ENCODE data around the gene ADNP2.

Gene ADNP2

GRCh38 chr18:80173060-80173459, 64.0 kb downstream of the ADNP2 start:
- H3K27ac ChIP-seq (ENCODE audit: low read length): no peak overlapping the region
- no peak overlapping the region for H3K4me3 ChIP-seq (ENCODE audit: low read length)
- no peak overlapping the region for H3K9ac ChIP-seq (ENCODE audit: low read depth, low read length)
- H3K4me1 ChIP-seq (ENCODE audit: insufficient read depth, low read length): no peaks in the 10 kb centered on the region
- no peaks in the 10 kb centered on the region for H3K36me3 ChIP-seq (ENCODE audit: insufficient read depth, low read depth, low read length)
- no peaks in the 10 kb centered on the region for H3K27me3 ChIP-seq (ENCODE audit: insufficient read depth, low read length)
- no peaks in the 10 kb centered on the region for H3K9me3 ChIP-seq (ENCODE audit: insufficient read depth, low read depth, low read length)

- Histone ChIP-seq H3K4me3 (ENCODE audit: low read length) (no peak overlapping the region), H3K27ac (ENCODE audit: low read length) (no peak overlapping the region), H3K4me1 (ENCODE audit: insufficient read depth, low read length) (no peaks in the 10 kb centered on the region), H3K9me3 (ENCODE audit: insufficient read depth, low read depth, low read length) (no peaks in the 10 kb centered on the region), H3K36me3 (ENCODE audit: insufficient read depth, low read depth, low read length) (no peaks in the 10 kb centered on the region), H3K27me3 (ENCODE audit: insufficient read depth, low read length) (no peaks in the 10 kb centered on the region), H3K9ac (ENCODE audit: low read depth, low read length) (no peak overlapping the region)
Observed at GRCh38 chr18:80175451-80176204, 66.6 kb downstream of the ADNP2 start.

- Histone ChIP-seq H3K36me3 (ENCODE audit: insufficient read depth, low read depth, low read length) (no peaks in the 10 kb centered on the region), H3K27me3 (ENCODE audit: insufficient read depth, low read length) (no peaks in the 10 kb centered on the region), H3K4me3 (ENCODE audit: low read length) (no peak overlapping the region), H3K9ac (ENCODE audit: low read depth, low read length) (no peak overlapping the region), H3K4me1 (ENCODE audit: insufficient read depth, low read length) (no peaks in the 10 kb centered on the region), H3K9me3 (ENCODE audit: insufficient read depth, low read depth, low read length) (no peaks in the 10 kb centered on the region), H3K27ac (ENCODE audit: low read length) (no peak overlapping the region)
Observed at GRCh38 chr18:80176334-80177073, 67.4 kb downstream of the ADNP2 start.

- Histone ChIP-seq H3K4me3 (ENCODE audit: low read length) (no peak overlapping the region), H3K27ac (ENCODE audit: low read length) (no peak overlapping the region), H3K4me1 (ENCODE audit: insufficient read depth, low read length) (no peaks in the 10 kb centered on the region), H3K9me3 (ENCODE audit: insufficient read depth, low read depth, low read length) (no peaks in the 10 kb centered on the region), H3K9ac (ENCODE audit: low read depth, low read length) (no peak overlapping the region), H3K27me3 (ENCODE audit: insufficient read depth, low read length) (no peaks in the 10 kb centered on the region), H3K36me3 (ENCODE audit: insufficient read depth, low read depth, low read length) (no peaks in the 10 kb centered on the region)
Observed at GRCh38 chr18:80177128-80177527, 68.1 kb downstream of the ADNP2 start.

- Histone ChIP-seq H3K9ac (ENCODE audit: low read depth, low read length) (no peak overlapping the region), H3K27me3 (ENCODE audit: insufficient read depth, low read length) (no peaks in the 10 kb centered on the region), H3K9me3 (ENCODE audit: insufficient read depth, low read depth, low read length) (no peaks in the 10 kb centered on the region), H3K4me3 (ENCODE audit: low read length) (no peak overlapping the region), H3K4me1 (ENCODE audit: insufficient read depth, low read length) (no peaks in the 10 kb centered on the region), H3K36me3 (ENCODE audit: insufficient read depth, low read depth, low read length) (no peaks in the 10 kb centered on the region), H3K27ac (ENCODE audit: low read length) (no peak overlapping the region)
Observed at GRCh38 chr18:80178935-80179818, 70.1 kb downstream of the ADNP2 start.

- Histone ChIP-seq H3K36me3 (ENCODE audit: insufficient read depth, low read depth, low read length) (no peaks in the 10 kb centered on the region), H3K4me3 (ENCODE audit: low read length) (no peak overlapping the region), H3K4me1 (ENCODE audit: insufficient read depth, low read length) (no peaks in the 10 kb centered on the region), H3K27ac (ENCODE audit: low read length) (no peak overlapping the region), H3K9me3 (ENCODE audit: insufficient read depth, low read depth, low read length) (no peaks in the 10 kb centered on the region), H3K9ac (ENCODE audit: low read depth, low read length) (no peak overlapping the region), H3K27me3 (ENCODE audit: insufficient read depth, low read length) (no peaks in the 10 kb centered on the region)
Observed at GRCh38 chr18:80179857-80180558, 70.9 kb downstream of the ADNP2 start.

- no peaks in the 10 kb centered on the region for H3K27me3 ChIP-seq (ENCODE audit: insufficient read depth, low read length)
- H3K9me3 ChIP-seq (ENCODE audit: insufficient read depth, low read depth, low read length): no peaks in the 10 kb centered on the region
- H3K4me1 ChIP-seq (ENCODE audit: insufficient read depth, low read length): no peaks in the 10 kb centered on the region
- H3K27ac ChIP-seq (ENCODE audit: low read length): no peak overlapping the region
- no peak overlapping the region for H3K9ac ChIP-seq (ENCODE audit: low read depth, low read length)
- H3K36me3 ChIP-seq (ENCODE audit: insufficient read depth, low read depth, low read length): no peaks in the 10 kb centered on the region
- H3K4me3 ChIP-seq (ENCODE audit: low read length): no peak overlapping the region
Observed at GRCh38 chr18:80180778-80181564, 71.9 kb downstream of the ADNP2 start.

GRCh38 chr18:80181642-80182461, 72.8 kb downstream of the ADNP2 start:
- H3K4me3 ChIP-seq (ENCODE audit: low read length): no peak overlapping the region
- no peak overlapping the region for H3K27ac ChIP-seq (ENCODE audit: low read length)
- H3K9me3 ChIP-seq (ENCODE audit: insufficient read depth, low read depth, low read length): no peaks in the 10 kb centered on the region
- no peaks in the 10 kb centered on the region for H3K27me3 ChIP-seq (ENCODE audit: insufficient read depth, low read length)
- H3K36me3 ChIP-seq (ENCODE audit: insufficient read depth, low read depth, low read length): no peaks in the 10 kb centered on the region
- H3K4me1 ChIP-seq (ENCODE audit: insufficient read depth, low read length): no peaks in the 10 kb centered on the region
- no peak overlapping the region for H3K9ac ChIP-seq (ENCODE audit: low read depth, low read length)

- Histone ChIP-seq H3K4me3 (ENCODE audit: low read length) (no peak overlapping the region), H3K27ac (ENCODE audit: low read length) (no peak overlapping the region), H3K36me3 (ENCODE audit: insufficient read depth, low read depth, low read length) (no peaks in the 10 kb centered on the region), H3K4me1 (ENCODE audit: insufficient read depth, low read length) (no peaks in the 10 kb centered on the region), H3K27me3 (ENCODE audit: insufficient read depth, low read length) (no peaks in the 10 kb centered on the region), H3K9me3 (ENCODE audit: insufficient read depth, low read depth, low read length) (no peaks in the 10 kb centered on the region), H3K9ac (ENCODE audit: low read depth, low read length) (no peak overlapping the region)
Observed at GRCh38 chr18:80182855-80183254, 73.8 kb downstream of the ADNP2 start.

GRCh38 chr18:80183273-80184050, 74.4 kb downstream of the ADNP2 start:
- Histone ChIP-seq H3K9ac (ENCODE audit: low read depth, low read length) (no peak overlapping the region), H3K9me3 (ENCODE audit: insufficient read depth, low read depth, low read length) (no peaks in the 10 kb centered on the region), H3K4me1 (ENCODE audit: insufficient read depth, low read length) (no peaks in the 10 kb centered on the region), H3K27ac (ENCODE audit: low read length) (no peak overlapping the region), H3K36me3 (ENCODE audit: insufficient read depth, low read depth, low read length) (no peaks in the 10 kb centered on the region), H3K4me3 (ENCODE audit: low read length) (no peak overlapping the region), H3K27me3 (ENCODE audit: insufficient read depth, low read length) (no peaks in the 10 kb centered on the region)

All from iPS-20b (cell line).